Stimulated activated CD8-positive, alpha-beta memory T cell treated with anti-CD3 and anti-CD28 coated beads, Interleukin-12 subunit alpha, Interleukin-12 subunit beta, amount 100 ng/mL, for 4 hours (primary cell): ENCODE measurements around the gene PHC2.

ENCODE experiments used
- DNase-seq: peaks from one replicate; pipeline ENCODE4 v3.0.0-alpha.2; 2020; ENCODE audit warnings: low read depth

PHC2 gene

DNA sequence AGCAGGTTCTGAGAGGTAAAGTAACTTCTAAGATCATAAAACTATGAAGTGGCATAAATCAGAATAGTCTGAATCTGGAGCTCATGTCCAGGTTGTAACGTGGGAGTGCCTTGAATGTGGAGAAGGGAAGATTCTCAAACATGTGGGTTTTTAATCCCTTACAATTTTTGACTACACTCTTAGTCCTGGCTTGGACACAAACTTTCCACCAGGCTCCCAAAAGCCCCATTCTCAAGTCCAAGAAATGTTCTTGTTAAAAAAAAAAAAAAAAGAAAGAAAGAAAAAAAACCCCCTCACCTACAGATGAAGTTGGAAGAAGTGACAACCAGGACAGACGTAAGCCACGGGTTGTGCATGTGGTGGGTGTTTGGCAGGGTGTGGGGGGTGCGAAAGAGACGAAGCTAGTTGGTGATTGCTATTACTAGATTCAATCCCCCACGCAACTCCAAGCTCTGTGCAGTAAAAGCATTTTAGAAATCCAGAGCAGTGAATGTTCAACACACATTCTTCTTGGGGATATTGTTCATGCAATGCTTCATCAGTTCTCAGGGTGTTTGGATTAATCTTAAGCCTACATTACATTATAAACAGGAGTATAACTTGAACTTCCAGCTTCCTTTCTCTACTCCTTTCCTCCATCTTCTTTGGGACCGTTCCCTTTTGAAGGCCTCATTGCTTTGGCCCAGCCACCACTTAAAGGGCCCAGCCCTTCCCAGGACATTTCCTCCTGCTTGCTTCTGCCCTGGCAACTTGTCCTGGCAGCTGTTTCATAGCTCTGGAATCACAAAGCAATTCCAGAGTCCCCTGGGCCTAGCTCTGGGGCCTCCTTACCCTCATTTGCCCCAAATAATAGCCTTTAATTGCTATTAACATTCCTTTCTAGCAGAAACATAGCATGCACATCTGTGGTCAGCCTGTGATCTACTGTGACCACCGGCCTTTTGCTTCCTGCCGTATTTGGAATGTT lies 41.8 kb downstream of the PHC2 start:
- no peak for DNase-seq

DNA sequence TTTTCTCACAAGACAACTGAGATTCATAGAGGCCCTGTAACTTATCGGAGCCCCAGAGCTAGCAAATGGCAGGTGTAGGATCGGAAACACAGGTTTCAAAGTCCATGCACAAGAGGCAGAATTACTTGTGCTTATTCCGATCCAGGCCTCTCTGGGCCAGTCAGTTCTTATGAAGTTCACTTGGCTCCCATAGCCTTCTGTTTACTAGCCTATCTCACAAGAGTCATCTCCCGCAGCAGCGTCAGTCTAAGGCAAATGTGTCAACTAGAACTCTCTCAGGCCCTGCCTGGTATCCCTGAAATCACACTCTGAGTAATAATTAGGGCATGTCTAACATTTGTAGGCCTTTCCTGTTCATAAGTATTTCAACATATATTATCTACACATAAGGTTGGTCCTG lies 43.3 kb downstream of the PHC2 start:
- DNase-seq: no peak

DNA sequence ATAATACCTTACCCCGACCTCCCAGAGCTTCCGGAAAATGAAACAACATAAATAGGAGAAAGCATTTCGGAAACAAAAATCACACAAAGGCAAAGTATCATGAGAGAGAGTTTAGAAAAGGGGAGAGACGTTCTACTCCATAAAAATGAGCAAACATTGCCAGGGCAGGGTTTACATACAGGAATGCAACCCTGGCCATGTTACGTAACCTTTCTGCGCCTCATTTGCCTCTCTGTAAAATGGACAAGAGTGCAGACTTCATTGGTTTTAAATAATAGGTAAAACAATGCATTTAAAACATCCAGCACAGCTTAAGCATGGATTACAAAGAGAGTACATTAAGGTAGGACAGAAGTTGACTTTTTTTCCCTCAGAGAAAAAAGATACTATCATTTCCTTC lies 45.6 kb downstream of the PHC2 start:
- no peak for DNase-seq

DNA sequence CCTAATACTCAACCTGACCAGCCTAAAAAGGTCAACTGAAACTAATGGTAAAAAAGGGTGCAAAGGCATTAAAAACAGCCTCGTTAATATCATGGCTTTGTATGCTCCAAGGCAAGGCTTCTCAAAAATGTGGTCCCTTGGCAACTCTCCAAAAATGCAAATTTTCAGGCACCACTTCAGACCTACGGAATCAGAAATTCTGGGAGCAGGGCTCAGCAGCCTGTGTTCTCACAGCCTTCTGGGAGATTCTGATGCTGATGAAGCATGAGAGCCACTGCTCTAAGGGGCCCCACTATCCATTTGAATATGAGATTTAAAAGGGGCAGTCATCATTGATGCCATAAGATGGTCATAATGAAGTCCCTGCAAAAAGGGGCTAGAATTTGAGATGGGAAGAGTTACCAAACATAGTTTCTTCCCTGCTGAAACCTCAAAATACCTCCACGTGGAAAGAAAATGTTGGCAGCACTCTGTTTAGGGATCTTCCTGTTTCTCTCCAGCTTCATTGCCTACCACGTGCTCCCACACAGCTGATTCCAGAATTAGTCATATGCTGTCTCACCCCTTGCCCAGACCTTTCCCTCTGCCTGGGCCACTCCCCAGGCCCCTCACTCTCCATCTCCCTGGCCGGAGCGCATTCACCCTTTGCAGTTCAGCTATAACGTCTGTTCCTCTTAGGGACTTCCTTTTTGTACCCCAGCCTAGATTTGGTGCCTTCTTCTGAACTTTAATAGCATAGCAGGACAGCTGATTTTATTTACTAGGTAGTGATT lies 46.7 kb downstream of the PHC2 start:
- no peak for DNase-seq

DNA sequence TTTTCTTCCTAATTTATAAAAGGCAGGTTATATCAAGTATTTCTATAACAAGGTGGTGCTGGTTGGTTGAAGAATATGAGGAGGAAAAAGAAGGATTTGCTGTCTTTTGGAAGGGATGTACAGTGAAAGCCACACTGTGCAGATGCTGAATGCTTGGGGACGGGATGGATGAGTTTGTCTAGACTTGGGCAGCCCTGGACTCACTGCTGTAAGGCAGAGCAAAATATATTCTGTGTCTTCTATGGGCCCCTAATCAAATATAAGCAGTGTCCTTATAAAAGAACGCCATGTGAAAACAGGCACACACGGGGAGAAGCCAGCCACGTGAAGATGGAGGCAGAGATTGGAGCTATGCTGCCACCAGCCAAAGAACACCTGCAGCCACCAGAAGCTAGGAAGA lies 47.4 kb downstream of the PHC2 start:
- DNase-seq: no peak

DNA sequence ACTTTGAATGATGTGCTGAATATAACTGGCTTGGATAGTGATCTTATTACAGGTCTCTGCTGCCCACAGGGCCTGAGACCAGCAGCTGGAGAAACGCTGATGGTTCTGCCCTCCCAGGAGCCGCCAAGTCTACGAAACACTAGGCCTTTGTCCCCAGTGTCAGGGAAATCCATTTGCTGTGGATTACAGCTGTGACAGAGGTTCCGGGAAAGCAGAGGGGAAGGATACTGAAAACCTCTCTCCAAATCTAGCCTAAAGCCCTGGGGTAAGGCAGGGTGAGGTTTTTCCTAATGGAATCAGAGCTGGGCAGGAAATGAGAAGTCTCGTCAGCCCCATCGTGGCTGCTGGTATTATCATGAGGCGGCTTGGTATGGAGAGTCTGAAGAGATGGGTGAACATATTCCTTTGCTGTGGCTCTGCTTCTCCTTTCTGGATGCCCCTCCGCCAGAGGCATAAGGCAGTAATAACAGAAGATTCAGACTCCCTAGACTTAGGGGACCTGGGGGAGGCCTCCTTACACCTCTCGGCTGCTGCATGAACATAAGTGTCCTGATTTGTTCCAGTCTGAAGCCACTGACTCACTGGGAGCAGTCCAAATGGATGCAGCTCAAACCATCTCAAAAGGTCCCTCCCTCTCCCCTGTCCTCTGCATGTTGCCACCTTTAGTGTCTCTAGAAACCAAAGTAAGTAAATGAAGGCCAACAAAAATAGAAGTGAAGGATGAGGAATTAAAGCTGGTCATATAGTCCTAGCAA lies 48.1 kb downstream of the PHC2 start:
- no peak for DNase-seq

DNA sequence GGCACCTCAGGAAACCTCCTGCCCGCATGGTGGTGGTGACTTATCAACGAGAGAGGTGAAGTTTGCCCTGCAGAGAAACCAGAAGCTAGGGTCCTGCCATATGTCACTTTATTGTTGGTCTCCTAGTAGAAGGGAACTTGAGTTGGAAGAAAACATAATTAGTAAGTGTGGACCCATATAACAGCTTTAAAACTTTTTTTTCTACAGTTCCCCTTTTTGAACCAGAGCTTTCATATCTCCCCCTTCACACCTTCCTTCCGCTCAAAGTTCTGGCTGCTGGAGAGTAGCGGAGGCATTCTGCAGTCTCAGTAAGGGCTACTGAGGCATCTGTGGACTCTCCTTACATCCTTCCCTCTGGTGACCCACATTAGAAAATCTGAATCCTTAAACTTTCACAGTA lies 48.9 kb downstream of the PHC2 start:
- DNase-seq: no peak

DNA sequence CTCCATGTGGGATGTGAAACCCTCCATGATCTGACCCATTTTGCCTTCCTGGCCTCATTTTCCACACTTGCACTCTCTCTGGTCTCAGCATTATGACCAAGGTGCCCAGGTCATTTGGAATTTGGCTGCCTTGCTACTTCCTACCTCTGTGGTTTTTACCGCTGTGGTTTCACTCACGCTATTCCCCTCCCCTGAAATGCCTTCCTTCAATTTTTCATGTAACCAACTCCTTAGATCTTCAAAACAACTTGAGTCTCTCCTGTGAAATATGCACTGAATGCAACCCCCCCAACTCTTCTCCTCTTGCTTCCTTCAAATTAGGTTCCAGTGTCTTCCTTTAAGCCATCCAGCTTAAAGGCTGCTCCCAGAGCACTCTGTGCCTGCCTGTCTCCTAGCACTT lies 50.1 kb downstream of the PHC2 start:
- DNase-seq: no peak

DNA sequence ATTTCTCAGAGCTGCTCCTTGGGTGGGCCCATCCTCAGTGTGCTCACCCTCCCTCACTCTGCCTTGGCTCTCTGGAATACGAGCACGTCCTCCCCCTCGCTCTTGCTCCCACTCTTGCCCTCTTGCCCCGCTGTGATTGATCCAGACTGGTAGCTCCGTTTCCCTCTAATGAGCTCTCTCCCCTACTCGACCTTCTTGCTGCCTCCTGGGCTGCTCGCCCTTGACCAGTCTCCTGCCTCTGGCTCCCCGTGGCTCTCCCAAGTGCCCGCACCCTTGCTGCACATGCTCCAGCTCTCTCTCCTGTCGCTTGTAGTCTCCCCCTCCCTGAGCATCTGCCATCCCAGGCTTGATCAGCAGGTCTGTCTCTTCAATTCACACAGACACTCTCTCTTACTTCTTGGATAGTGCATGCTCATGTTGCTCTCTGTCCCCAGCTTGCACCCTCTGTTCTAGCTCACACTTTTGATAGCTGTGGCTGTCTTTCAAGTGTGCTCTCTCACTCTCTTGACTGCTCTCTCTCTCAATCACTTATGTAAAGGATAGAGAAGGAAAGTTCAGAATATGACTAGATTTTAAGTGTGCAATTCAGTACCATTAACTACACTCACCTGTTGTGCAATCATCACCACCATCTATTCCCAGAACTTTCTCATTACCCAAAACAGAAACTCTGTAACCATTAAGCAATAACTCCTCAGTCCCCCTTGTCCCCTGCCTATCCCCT lies 51.1 kb downstream of the PHC2 start:
- no peak for DNase-seq

DNA sequence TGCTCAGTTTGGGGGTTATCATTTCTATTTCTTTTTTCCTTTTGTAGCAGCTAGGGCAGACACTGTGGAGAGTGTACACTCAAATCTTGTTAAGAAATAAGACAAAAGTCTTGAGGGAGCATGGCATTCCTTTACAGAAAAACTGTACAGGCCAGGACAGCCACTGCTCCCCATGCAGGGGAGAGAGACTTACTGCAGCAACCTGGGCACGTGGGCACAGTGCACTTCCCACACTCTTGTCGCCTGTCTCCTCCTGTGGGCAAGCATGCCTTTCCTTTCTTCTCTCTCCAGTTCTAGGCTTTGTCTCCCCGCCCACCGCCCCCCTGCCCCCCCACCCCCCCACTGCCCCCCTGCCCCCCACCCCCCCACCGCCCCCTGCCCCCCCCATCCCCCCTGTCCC lies 51.9 kb downstream of the PHC2 start:
- DNase-seq: no peak

DNA sequence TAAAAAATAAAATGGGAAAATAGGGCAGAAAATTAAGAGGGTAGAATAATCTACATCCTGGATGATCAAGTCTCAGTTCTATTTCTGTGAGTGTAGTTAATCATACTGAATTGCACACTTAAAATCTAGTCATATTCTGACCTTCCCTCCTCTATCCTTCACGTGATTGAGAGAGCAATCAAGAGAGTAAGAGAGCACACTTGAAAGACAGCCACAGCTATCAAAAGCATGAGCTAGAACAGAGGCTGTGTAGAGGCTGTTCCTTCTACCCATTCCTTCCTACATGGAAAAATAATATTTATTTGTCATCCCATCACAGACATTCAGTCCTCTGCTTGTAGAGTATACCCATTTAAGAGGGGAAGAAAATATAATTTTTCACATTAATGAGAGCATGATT lies 52.4 kb downstream of the PHC2 start:
- DNase-seq: no peak

DNA sequence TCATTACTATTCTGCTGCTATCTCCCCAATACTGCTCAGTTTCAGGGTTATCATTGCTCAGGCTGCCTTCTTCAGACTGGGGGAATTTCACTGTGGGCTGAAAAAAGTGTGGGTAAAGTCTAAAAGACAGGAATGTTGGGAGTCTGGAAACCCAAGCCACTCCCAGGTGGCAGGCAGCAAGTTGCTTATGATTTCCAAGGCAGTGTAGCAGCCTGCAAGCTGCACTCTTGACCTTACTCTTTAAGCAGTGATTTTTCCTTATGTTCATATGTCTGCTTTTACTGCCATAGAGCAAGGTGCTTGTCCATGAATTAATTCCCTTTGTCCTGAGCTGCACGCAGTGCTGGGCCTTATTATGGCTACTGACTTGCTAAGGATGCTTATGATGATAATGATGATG lies 53.1 kb downstream of the PHC2 start:
- DNase-seq: no peak

DNA sequence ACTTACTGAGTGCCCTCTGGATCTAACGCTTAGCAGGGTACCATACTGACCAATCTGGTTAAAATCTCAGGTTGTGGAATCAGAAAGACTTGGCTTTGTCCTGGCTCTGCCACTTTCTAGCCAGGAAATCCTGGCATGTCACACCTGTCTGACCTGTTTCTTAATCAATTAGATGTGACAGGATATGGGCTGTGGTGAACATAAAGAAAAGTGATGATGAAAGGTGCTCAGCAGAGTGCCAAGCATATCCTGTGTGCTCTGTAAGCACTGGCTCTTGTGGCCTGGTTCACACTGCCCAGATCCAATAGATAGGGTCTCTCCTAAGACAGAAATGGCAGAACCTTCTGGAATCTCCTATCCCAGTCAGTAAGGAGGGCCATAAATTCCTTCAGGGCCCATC lies 53.9 kb downstream of the PHC2 start:
- no peak for DNase-seq

DNA sequence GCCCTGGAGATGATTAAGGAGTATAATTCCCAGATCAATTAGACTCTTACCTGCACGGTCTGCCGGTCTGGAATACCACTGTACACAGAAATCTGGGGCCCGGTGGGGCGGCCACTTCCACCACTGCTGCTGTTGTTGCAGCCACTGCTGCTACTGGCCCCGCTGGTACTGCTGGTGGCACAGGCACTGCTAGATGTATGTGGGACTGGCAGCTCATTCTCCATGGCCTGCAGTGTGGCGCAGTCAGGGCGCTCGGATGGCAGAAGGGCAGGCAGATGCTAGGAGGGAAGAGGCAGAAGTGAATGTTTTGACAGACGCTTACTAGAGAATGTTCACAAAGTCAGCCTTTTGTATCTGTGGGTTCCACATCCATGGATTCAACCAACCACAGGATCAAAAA lies 55.6 kb downstream of the PHC2 start:
- DNase-seq: no peak

DNA sequence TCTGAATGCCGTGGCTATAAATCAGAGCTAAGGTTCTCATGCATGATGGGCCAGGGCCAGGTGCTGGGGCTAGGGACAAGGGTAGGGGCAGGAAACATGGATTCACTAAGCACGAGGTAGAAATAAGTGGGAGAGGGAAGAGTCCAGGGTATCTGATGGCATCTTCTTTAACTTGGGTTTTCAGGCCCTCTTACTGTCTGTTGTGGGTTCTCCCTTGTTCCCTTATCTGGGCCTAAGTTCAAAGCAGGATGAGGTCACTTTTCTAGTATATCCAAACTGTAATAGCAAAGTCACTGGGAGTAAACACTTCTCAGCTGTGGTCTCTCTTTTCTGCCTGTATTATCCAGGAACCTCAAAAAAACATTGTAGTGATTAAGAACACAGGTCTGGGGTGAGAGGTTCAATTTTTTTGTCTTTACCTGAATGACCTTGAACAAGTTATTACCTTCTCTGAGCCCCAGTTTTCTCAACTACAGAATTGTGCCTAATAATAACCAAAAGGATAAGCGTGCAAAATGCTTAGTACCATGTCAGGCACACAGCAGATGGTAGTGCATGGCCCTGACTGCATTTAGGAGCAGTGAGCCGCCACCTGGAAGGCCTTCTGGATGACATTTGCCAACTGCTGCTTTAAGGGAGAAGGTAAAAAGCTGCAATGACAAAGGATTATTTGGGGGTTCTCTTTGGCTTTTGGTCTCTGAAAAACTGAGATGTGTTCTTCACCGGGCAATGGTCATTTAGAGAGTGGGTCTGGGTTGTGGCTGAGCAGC lies 56.4 kb downstream of the PHC2 start:
- DNase-seq: no peak

DNA sequence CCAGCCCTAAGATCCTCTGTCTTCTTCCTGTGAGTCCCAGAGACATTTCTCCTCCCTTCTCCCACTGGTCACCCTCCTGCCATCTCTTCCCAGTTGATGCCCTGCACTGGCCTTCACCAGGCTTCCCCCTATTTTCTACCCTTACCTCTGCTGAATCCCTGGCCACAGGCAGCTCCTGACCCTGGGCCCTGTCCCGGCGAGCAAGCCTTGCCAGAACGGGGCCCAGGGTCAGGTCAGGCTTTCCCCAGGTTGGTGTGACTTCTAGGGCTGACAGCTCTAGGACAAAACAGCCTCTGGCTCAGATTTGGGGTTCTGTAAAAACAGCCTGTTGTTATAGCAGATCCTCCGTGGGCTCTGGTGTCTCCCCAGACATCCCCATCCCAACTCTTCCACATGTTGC lies 57.3 kb downstream of the PHC2 start:
- DNase-seq: no peak

DNA sequence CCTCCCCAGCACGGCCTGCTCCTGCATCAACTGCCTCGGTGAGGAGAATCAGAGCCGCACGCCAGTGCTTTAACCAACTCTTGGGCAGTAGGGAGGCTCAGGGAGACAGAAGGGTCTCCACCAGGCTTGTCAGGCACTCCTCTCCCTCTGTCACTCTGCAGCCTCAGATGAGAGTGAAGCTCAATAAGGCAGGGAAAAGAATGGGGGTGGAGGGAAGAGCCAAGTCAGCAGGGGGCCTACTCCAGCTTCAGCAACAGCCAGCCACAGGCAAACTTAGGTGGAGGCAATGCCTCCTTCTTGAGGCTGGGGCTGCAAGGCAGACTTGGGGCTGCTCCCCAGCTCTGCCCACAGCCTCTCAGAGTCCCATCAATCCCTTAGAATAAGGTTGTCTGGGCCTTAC lies 58.2 kb downstream of the PHC2 start:
- DNase-seq: no peak

DNA sequence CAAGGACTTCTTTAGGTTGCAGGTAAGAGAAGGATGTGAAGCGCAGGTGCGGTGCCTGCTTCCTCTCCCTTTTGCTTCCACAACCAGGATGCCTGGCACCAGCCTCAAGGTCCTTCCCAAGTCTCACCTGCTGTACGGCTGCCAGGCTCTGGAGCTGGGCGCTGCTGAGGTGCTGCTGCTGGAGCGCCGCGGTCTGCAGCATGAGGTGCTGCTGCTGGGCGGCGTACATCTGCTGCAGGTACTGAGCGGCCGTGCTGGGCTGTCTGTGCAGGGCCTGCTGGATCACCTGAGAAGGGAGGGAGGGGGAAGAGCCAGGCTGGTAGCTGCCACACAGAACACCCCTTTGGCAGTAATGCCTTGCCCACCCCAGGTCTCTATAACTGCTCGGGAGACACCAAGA lies 58.7 kb downstream of the PHC2 start:
- no peak for DNase-seq

DNA sequence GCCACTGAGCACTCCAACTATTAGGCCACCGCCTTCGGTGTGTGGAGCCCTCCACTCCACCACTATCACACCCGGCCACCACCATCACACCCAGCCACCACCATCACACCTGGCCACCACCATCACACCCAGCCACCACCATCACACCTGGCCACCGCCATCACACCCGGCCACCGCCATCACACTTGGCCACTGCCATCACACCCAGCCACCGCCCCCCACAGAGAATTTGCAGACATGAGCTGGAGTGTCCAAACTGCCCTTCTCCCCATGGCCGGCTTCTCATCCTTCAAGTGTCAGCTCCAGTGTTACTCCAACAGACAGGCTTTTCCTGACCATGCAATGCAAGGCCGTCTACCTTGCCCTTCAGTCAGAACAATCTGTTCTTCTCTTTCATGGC lies 59.6 kb downstream of the PHC2 start:
- no peak for DNase-seq

DNA sequence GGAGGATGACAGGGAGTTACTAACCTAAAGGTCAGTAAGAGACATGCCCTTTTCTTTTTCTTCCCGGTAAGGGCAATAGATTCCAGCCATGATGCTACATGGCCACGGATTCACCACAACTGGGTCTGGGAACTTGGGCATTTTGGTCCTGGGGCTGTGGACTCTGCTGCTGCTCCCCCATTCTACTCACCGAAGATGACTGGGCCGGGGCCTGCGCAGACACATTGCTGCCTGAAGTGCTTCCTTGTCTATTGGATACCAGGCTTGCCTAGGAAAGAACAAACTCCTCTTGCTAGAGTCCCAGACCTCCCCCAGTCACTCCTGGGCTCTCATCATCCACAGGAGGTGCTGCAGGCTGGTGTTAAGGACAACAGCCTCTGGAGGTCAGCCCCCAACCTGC lies 60.1 kb downstream of the PHC2 start:
- no peak for DNase-seq

DNA sequence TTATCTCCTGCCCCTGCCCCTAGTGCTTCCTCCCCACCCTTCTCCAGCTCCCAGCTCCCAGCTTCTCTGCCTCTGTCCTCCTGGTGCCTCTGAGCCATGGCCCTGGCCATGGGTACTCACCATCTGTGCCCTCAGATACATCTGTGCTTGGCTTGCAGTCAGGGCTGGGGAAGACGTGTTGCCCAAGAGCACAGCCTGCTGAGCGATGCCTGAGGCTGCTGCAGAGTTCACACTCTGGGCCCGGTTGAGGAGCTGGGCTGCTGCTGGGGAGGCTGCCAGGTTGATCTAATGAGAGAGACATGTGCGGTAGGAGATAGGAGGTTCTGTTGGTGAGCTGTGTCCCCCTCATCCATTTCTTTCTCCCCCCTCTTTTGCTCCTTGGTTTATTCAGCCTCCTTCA lies 60.6 kb downstream of the PHC2 start:
- DNase-seq: no peak
